ENCODE results near the gene GLOD4. TPM values are rescaled to one million over a fixed set of nuclear protein-coding genes. Genes with fewer than 3 reads are reported as not detected.

Gene GLOD4
- polyA plus RNA-seq, 1 donor from 2014 or later, result 235 TPM

DNA sequence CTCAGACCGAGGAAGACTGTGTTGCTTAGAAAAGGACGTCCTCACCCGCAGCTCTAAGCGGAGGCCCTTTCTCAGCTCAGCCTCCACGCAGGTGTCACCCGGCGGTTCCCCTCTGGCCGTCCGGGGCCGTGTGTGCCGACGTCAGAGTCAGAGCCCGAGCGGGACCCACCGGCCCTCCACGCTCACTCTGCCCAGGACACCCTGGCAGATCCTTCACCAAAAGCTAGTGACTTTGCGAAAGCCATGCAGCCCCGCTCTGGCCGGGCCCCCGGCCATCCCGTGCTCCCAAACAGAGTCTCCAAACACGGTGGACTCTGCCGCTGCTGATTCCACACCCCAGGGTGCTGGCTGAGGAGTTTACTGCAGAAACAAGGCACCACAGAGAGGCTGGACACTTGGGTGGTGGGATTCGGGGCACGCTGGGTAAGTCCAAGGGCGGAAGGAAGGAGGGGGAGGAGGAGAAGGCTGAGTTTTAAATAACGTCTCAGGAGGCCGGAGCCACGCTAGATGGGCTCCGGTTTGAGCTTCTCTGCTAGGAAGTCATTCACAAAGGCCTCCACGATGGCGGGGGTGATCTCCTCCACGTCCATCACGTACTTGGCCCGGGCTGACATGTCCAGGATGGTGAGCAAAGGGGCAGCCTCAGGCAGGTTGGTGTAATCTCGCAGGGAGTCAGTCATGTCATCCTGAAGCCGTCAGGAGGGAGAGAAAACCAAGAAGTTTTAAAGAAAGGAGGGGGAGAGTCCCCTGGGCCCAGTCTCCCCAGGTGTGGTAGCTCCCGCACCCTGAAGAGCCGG is 18.6 kb upstream of the GLOD4 start:
- no peaks in the 10 kb centered on the region for H3K27me3 ChIP-seq (ENCODE audit: insufficient read depth, low read depth, low read length)
- H3K79me2 ChIP-seq (replicated peaks; ENCODE audit: insufficient read depth, low read length), result no peaks in the 10 kb centered on the region
- H3K27ac ChIP-seq (ENCODE audit: low read length), result no peak overlapping the region
- no peaks in the 10 kb centered on the region for H3K36me3 ChIP-seq (ENCODE audit: insufficient read depth, low read length)
- H3K9me2 ChIP-seq (ENCODE audit: insufficient read depth, low read length), result no peaks in the 10 kb centered on the region
- TF ChIP-seq MXI1 (conservative IDR thresholded peaks at IDR 0.05; ENCODE audit: poor library complexity, severe bottlenecking) (no peak), POLR2AphosphoS5 (IDR thresholded peaks at IDR 0.05) (no peak), RAD21 (conservative IDR thresholded peaks at IDR 0.05) (no peak), EP300 (conservative IDR thresholded peaks at IDR 0.05; ENCODE audit: poor library complexity, severe bottlenecking) (no peak), EZH2 (IDR thresholded peaks at IDR 0.05; ENCODE audit: borderline replicate concordance, insufficient read depth, low read length, poor library complexity, severe bottlenecking) (no peak), SMC3 (conservative IDR thresholded peaks at IDR 0.05; ENCODE audit: poor library complexity) (no peak), TAF1 (IDR thresholded peaks at IDR 0.05; ENCODE audit: low read depth) (no peak)
- TF ChIP-seq, protein P1, sequence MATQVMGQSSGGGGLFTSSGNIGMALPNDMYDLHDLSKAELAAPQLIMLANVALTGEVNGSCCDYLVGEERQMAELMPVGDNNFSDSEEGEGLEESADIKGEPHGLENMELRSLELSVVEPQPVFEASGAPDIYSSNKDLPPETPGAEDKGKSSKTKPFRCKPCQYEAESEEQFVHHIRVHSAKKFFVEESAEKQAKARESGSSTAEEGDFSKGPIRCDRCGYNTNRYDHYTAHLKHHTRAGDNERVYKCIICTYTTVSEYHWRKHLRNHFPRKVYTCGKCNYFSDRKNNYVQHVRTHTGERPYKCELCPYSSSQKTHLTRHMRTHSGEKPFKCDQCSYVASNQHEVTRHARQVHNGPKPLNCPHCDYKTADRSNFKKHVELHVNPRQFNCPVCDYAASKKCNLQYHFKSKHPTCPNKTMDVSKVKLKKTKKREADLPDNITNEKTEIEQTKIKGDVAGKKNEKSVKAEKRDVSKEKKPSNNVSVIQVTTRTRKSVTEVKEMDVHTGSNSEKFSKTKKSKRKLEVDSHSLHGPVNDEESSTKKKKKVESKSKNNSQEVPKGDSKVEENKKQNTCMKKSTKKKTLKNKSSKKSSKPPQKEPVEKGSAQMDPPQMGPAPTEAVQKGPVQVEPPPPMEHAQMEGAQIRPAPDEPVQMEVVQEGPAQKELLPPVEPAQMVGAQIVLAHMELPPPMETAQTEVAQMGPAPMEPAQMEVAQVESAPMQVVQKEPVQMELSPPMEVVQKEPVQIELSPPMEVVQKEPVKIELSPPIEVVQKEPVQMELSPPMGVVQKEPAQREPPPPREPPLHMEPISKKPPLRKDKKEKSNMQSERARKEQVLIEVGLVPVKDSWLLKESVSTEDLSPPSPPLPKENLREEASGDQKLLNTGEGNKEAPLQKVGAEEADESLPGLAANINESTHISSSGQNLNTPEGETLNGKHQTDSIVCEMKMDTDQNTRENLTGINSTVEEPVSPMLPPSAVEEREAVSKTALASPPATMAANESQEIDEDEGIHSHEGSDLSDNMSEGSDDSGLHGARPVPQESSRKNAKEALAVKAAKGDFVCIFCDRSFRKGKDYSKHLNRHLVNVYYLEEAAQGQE (IDR thresholded peaks at IDR 0.05; ENCODE audit: borderline replicate concordance), result no peak
- TF ChIP-seq, protein P2, sequence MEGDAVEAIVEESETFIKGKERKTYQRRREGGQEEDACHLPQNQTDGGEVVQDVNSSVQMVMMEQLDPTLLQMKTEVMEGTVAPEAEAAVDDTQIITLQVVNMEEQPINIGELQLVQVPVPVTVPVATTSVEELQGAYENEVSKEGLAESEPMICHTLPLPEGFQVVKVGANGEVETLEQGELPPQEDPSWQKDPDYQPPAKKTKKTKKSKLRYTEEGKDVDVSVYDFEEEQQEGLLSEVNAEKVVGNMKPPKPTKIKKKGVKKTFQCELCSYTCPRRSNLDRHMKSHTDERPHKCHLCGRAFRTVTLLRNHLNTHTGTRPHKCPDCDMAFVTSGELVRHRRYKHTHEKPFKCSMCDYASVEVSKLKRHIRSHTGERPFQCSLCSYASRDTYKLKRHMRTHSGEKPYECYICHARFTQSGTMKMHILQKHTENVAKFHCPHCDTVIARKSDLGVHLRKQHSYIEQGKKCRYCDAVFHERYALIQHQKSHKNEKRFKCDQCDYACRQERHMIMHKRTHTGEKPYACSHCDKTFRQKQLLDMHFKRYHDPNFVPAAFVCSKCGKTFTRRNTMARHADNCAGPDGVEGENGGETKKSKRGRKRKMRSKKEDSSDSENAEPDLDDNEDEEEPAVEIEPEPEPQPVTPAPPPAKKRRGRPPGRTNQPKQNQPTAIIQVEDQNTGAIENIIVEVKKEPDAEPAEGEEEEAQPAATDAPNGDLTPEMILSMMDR (IDR thresholded peaks at IDR 0.05; ENCODE audit: poor library complexity, severe bottlenecking), result no peak
- no peak overlapping the region for H2AFZ ChIP-seq (ENCODE audit: low read depth, low read length)
- H3K4me3 ChIP-seq (ENCODE audit: low read length), result no peak overlapping the region
- no peak overlapping the region for H3K4me2 ChIP-seq (ENCODE audit: low read length)
- H3F3A ChIP-seq (ENCODE audit: insufficient read depth, low read length, poor library complexity, severe bottlenecking), result no peaks in the 10 kb centered on the region
- no peak overlapping the region for H3K9ac ChIP-seq (ENCODE audit: low read length)
- H4K20me1 ChIP-seq (ENCODE audit: insufficient read depth), result no peaks in the 10 kb centered on the region
- H3K9me3 ChIP-seq (ENCODE audit: low read length), result no peaks in the 10 kb centered on the region

DNA sequence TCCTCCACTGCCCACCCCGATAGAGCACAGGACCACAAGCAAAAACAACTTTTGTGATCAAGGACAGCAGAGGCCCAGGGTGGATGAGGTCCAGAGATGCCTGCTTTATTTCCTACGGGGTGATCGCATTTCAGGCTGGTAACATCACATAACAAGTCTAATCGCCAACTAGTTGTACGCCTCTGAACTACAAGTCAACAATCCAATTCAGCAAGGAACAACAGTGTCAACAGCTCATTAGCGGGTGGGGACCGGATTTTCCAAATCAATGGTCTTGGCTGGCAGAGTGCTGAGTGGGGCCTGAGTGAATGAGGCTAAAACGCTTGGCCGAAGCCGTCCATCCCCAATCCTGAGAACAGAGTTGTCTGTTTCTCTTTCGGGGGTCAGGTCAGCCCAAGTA is 17.2 kb upstream of the GLOD4 start:
- no peaks in the 10 kb centered on the region for H4K20me1 ChIP-seq (ENCODE audit: insufficient read depth)
- H3K9me3 ChIP-seq (ENCODE audit: low read length), result no peaks in the 10 kb centered on the region
- TF ChIP-seq SMC3 (conservative IDR thresholded peaks at IDR 0.05; ENCODE audit: poor library complexity) (no peak), EZH2 (IDR thresholded peaks at IDR 0.05; ENCODE audit: borderline replicate concordance, insufficient read depth, low read length, poor library complexity, severe bottlenecking) (no peak), TAF1 (IDR thresholded peaks at IDR 0.05; ENCODE audit: low read depth) (no peak), EP300 (conservative IDR thresholded peaks at IDR 0.05; ENCODE audit: poor library complexity, severe bottlenecking) (no peak), POLR2AphosphoS5 (IDR thresholded peaks at IDR 0.05) (no peak), MXI1 (conservative IDR thresholded peaks at IDR 0.05; ENCODE audit: poor library complexity, severe bottlenecking) (no peak), RAD21 (conservative IDR thresholded peaks at IDR 0.05) (no peak)
- TF ChIP-seq, protein P1 (IDR thresholded peaks at IDR 0.05; ENCODE audit: borderline replicate concordance), result no peak
- TF ChIP-seq, protein P2 (IDR thresholded peaks at IDR 0.05; ENCODE audit: poor library complexity, severe bottlenecking), result no peak
- no peaks in the 10 kb centered on the region for H3K9me2 ChIP-seq (ENCODE audit: insufficient read depth, low read length)
- H3F3A ChIP-seq (ENCODE audit: insufficient read depth, low read length, poor library complexity, severe bottlenecking), result no peaks in the 10 kb centered on the region
- H3K4me3 ChIP-seq (ENCODE audit: low read length), result no peak overlapping the region
- H3K79me2 ChIP-seq (replicated peaks; ENCODE audit: insufficient read depth, low read length), result no peaks in the 10 kb centered on the region
- no peak overlapping the region for H3K4me2 ChIP-seq (ENCODE audit: low read length)
- no peak overlapping the region for H2AFZ ChIP-seq (ENCODE audit: low read depth, low read length)
- H3K27me3 ChIP-seq (ENCODE audit: insufficient read depth, low read depth, low read length), result no peaks in the 10 kb centered on the region
- H3K9ac ChIP-seq (ENCODE audit: low read length), result no peak overlapping the region
- no peak overlapping the region for H3K27ac ChIP-seq (ENCODE audit: low read length)
- no peaks in the 10 kb centered on the region for H3K36me3 ChIP-seq (ENCODE audit: insufficient read depth, low read length)
